WTC11 (cell line): ENCODE measurements around the gene UGT1A9.

Experiments
- ATF3 ChIP-seq: sonication (generic); formaldehyde crosslinking; conservative IDR thresholded peaks from 2 replicates; pipeline ENCODE4 v1.8.1; 2022; ENCODE audit warnings: mild to moderate bottlenecking, missing genetic modification reagents
- CBFB ChIP-seq: sonication (generic); formaldehyde crosslinking; IDR thresholded peaks from 2 replicates; pipeline ENCODE4 v1.8.1; 2022; ENCODE audit warnings: mild to moderate bottlenecking, low read depth, missing genetic modification reagents
- E2F4 ChIP-seq: sonication (generic); formaldehyde crosslinking; IDR thresholded peaks from 2 replicates; pipeline ENCODE4 v1.8.1; 2022; ENCODE audit warnings: low read depth, mild to moderate bottlenecking, moderate library complexity, missing genetic modification reagents, borderline replicate concordance
- MAX ChIP-seq: sonication (generic); formaldehyde crosslinking; IDR thresholded peaks from 2 replicates; pipeline ENCODE4 v1.8.0; 2022; ENCODE audit warnings: mild to moderate bottlenecking, missing genetic modification reagents
- NFYB ChIP-seq: sonication (generic); formaldehyde crosslinking; conservative IDR thresholded peaks from 2 replicates; pipeline ENCODE4 v1.8.0; 2022; ENCODE audit warnings: low read depth, missing genetic modification reagents
- TEAD4 ChIP-seq: sonication (generic); formaldehyde crosslinking; IDR thresholded peaks from 2 replicates; pipeline ENCODE4 v1.8.0; 2022; ENCODE audit warnings: mild to moderate bottlenecking, missing genetic modification reagents
- ZNF138 ChIP-seq: sonication (generic); formaldehyde crosslinking; conservative IDR thresholded peaks from 2 replicates; pipeline ENCODE4 v1.8.1; 2022; ENCODE audit warnings: mild to moderate bottlenecking, moderate library complexity, missing genetic modification reagents
- ZNF281 ChIP-seq: sonication (generic); formaldehyde crosslinking; IDR thresholded peaks from 2 replicates; pipeline ENCODE4 v1.8.0; 2023; ENCODE audit warnings: mild to moderate bottlenecking, missing genetic modification reagents
- ZNF423 ChIP-seq: fragments of 250-450 bp; sonication (Bioruptor Pico); IDR thresholded peaks from 2 replicates; pipeline ENCODE4 v2.1.2; 2022; ENCODE audit warnings: mild to moderate bottlenecking, moderate library complexity
- TF ChIP-seq, protein P1 (sequence below): fragments of 200-600 bp; IDR thresholded peaks from 2 replicates; pipeline ENCODE4 v1.8.0; 2022; ENCODE audit warnings: antibody characterized with exemption
- TF ChIP-seq, protein P2 (sequence below): sonication (generic); formaldehyde crosslinking; IDR thresholded peaks from 2 replicates; pipeline ENCODE4 v1.8.1; 2023; ENCODE audit warnings: mild to moderate bottlenecking, missing genetic modification reagents
- TF ChIP-seq, protein P3 (sequence below): sonication (generic); formaldehyde crosslinking; IDR thresholded peaks from 2 replicates; pipeline ENCODE4 v1.8.1; 2023; ENCODE audit warnings: mild to moderate bottlenecking, missing genetic modification reagents, borderline replicate concordance

DNA sequence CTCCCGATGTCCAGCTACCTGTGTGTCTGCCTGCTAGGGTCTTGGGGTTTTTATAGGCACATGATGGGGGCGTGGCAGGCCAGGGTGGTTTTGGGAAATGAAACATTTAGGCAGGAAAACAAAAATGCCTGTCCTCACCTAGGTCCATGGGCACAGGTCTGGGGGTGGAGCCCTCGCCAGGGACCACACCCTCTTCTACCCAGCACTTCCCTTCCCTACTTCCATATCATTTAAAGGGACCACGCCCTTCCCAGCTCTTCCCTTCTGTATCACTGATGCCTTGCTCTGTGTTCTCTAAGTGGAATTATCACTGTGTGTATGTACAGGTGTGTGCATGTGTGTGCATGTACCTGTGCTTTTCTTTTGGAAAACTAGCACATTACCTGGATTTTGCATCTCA, 94.7 kb downstream of the UGT1A9 start:
- TF ChIP-seq, protein P1, sequence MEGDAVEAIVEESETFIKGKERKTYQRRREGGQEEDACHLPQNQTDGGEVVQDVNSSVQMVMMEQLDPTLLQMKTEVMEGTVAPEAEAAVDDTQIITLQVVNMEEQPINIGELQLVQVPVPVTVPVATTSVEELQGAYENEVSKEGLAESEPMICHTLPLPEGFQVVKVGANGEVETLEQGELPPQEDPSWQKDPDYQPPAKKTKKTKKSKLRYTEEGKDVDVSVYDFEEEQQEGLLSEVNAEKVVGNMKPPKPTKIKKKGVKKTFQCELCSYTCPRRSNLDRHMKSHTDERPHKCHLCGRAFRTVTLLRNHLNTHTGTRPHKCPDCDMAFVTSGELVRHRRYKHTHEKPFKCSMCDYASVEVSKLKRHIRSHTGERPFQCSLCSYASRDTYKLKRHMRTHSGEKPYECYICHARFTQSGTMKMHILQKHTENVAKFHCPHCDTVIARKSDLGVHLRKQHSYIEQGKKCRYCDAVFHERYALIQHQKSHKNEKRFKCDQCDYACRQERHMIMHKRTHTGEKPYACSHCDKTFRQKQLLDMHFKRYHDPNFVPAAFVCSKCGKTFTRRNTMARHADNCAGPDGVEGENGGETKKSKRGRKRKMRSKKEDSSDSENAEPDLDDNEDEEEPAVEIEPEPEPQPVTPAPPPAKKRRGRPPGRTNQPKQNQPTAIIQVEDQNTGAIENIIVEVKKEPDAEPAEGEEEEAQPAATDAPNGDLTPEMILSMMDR, result no peak
- TF ChIP-seq CBFB (CRISPR knock-in tag), result no peak
- no peak for TF ChIP-seq ATF3 (CRISPR knock-in tag)
- TF ChIP-seq, protein P2, sequence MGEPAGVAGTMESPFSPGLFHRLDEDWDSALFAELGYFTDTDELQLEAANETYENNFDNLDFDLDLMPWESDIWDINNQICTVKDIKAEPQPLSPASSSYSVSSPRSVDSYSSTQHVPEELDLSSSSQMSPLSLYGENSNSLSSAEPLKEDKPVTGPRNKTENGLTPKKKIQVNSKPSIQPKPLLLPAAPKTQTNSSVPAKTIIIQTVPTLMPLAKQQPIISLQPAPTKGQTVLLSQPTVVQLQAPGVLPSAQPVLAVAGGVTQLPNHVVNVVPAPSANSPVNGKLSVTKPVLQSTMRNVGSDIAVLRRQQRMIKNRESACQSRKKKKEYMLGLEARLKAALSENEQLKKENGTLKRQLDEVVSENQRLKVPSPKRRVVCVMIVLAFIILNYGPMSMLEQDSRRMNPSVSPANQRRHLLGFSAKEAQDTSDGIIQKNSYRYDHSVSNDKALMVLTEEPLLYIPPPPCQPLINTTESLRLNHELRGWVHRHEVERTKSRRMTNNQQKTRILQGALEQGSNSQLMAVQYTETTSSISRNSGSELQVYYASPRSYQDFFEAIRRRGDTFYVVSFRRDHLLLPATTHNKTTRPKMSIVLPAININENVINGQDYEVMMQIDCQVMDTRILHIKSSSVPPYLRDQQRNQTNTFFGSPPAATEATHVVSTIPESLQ (CRISPR knock-in tag), result no peak
- TF ChIP-seq ZNF423 (CRISPR knock-in tag), result no peak
- no peak for TF ChIP-seq ZNF138 (CRISPR knock-in tag)
- TF ChIP-seq ZNF281, result no peak
- TF ChIP-seq, protein P3, sequence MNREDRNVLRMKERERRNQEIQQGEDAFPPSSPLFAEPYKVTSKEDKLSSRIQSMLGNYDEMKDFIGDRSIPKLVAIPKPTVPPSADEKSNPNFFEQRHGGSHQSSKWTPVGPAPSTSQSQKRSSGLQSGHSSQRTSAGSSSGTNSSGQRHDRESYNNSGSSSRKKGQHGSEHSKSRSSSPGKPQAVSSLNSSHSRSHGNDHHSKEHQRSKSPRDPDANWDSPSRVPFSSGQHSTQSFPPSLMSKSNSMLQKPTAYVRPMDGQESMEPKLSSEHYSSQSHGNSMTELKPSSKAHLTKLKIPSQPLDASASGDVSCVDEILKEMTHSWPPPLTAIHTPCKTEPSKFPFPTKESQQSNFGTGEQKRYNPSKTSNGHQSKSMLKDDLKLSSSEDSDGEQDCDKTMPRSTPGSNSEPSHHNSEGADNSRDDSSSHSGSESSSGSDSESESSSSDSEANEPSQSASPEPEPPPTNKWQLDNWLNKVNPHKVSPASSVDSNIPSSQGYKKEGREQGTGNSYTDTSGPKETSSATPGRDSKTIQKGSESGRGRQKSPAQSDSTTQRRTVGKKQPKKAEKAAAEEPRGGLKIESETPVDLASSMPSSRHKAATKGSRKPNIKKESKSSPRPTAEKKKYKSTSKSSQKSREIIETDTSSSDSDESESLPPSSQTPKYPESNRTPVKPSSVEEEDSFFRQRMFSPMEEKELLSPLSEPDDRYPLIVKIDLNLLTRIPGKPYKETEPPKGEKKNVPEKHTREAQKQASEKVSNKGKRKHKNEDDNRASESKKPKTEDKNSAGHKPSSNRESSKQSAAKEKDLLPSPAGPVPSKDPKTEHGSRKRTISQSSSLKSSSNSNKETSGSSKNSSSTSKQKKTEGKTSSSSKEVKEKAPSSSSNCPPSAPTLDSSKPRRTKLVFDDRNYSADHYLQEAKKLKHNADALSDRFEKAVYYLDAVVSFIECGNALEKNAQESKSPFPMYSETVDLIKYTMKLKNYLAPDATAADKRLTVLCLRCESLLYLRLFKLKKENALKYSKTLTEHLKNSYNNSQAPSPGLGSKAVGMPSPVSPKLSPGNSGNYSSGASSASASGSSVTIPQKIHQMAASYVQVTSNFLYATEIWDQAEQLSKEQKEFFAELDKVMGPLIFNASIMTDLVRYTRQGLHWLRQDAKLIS (CRISPR knock-in tag), result no peak
- TF ChIP-seq TEAD4 (CRISPR knock-in tag), result no peak
- TF ChIP-seq E2F4 (CRISPR knock-in tag), result no peak
- no peak for TF ChIP-seq NFYB (CRISPR knock-in tag)
- no peak for TF ChIP-seq MAX
